Left cardiac atrium (tissue), 4 donors: ENCODE data around the gene MAPRE2. TPM values are rescaled to one million over a fixed set of nuclear protein-coding genes. Genes with fewer than 3 reads are reported as not detected.
"Not testable (repeated sequence)": the region's sequence is repeated elsewhere in the genome, so short reads cannot be mapped to it uniquely, and the experiment has no call there.

ENCODE experiments used
- ATAC-seq, 2 donors: fragments of 200-7000 bp; cut with Tn5 transposase; one replicate each; pipeline ENCODE4 v1.9.1; 2020; ENCODE audit warnings: mild to moderate bottlenecking in 2 of 2, moderate library complexity in 2 of 2
- DNase-seq: peaks from one replicate; pipeline ENCODE4 v3.0.0-alpha.2; 2020
- intact Hi-C, 2 donors: fragments of 100-400 bp; cut with DNase I; formaldehyde crosslinking; loops; one replicate each; pipeline versions ENCODE4 v1.14.1 to v1.15.1; 2022 to 2023
- total RNA-seq, 2 donors: library from RNA; stranded (reverse); fragmentation: NEBNext Ultra II Directional; extraction: Animal tissue kit (Norgen Biotek cat#: 25700); gene quantifications; one replicate each; pipeline ENCODE4 v1.2.1, GENCODE V29; 2021
- donor health status: DM: no; HTN: yes; CAD: no.
- donor health status: DM: no; HTN: yes; CAD: no; lungs with severe emphysema.
- donor health status: DM: yes; HTN: yes; CAD: no.
- donor health status: Dilated cardiomyopathy.

The MAPRE2 gene
- total RNA-seq, 2 donors from 2014 or later: 67.1 to 83.4 TPM

- no peak for ATAC-seq
- DNase-seq: no peak
Measured at GRCh38 chr18:35107216-35107615, 66.0 kb downstream of the MAPRE2 start.

DNA sequence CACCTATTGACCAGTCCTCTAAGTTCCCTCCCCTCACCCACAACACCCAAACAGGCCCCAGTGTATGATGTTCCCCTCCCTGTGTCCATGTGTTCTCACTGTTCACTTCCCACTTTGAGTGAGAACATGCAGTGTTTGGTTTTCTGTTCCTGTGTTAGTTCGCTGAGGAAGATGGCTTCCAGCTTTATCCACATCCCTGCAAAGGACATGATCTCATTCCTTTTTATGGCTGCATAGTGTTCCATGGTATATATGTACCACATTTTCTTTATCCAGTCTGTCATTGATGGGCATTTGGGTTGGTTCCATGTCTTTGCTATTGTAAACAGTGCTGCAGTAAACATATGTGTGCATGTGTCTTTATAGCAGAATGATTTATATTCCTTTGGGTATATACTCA is 66.9 kb downstream of the MAPRE2 start:
- intact Hi-C loops, DNase-seq, ATAC-seq: not testable (repeated sequence)

More at GRCh38 chr18:35107216-35107615, 66.0 kb downstream of the MAPRE2 start:
- intact Hi-C loops: no loop called here

DNA sequence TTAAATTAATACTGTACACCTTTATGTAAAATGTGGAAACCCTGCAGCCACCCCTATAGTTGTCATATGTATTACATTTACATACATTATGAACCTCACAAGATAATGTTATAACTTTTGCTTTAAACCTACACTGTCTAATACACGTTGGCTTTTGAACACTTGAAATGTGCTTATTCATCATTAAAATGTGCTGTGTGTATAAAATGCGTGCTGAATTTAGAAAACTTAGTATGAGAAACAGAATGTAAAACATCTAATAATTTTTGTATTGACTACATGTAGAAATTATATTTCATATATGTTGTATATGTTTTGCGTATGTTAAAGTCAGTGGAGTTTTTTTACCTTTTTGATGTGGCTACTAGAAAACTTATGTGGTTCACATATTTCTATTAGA is 68.8 kb downstream of the MAPRE2 start:
- DNase-seq: no peak
- ATAC-seq: no peak
- intact Hi-C loops: no loop called here

DNA sequence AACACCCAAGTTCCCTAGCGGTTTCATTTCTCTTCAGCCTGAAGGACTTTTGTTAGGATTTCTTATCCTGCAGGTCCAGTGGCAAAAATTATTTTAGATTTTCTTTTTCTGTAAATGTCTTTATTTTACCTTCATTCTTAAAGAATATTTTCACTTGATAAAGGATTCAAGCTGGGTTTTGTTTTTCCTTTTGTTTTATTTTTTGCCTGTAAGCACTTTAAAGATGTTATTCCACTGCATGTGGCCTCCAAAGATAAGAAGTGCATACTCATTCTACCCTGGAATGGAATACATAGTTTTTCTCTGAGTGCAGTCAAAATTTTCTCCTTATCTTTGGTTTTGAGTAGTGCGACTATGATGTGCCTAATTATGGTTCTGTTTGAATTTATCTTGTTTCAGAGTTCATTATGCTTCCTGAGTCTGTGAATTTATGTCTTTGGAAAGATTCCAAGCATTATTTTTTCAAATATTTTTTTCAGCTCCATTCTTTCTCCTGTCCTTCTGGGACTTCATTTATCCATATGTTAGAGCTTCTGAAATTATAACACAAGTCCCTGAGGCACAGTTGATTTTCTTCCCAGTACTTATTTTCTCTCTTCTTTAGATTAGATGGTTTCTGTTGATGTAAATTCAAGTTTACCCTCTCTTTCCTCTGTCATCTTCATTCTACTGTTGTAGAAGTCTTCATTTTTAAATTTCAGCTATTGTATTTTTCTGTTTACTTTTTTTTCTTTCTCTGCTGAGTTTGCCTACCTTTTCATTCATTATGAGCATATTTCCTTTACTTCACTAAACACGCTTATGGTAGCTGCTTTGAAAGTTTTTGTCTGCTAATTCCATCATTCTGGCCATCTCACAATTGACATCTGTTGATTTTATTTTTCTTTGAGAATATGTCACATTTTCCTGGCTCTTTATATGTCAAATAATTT is 69.6 kb downstream of the MAPRE2 start:
- ATAC-seq (peak in 1 of 2 donors; percentile 68), DNase-seq (no peak)
- intact Hi-C loops: no loop called here

DNA sequence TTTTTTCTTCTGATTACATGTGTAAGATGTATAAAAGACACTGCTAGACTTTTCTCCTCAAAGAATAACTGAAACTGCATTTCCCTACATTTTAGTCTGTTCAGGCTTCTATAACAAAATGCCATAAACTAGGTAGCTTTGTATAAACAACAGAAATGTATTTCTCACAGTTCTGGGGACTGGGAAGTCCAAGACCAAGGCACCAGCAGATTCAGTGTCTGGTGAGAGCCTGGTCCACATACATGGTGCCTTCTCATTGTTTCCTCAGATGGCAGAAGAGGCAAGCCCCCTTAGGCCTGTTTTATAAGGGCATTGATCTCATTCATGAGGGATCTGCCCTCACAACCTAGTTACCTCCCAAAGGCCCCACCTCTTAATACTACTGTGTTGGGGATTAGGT is 71.5 kb downstream of the MAPRE2 start:
- intact Hi-C loops: no loop called here
- DNase-seq: no peak
- ATAC-seq: no peak

DNA sequence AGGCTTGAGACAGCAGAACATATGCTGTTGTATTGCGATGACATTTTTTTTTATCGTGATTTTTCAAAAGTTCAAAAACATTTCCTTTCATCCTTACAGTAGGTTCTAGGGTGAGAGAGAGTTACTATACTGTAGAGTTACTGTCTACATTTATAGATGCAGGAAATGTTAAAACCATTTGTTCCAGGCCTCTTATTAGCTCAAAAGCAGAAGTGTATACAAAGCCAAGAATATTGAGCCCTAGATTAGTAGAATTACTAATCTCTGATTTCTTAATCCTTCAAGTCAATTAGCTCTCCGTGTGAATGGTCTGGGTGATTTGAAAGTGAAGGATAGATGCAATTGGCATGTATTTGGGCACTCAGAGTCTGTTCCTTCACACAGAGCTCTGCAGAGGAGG is 73.1 kb downstream of the MAPRE2 start:
- no peak for ATAC-seq
- intact Hi-C loops: no loop called here
- DNase-seq: no peak

DNA sequence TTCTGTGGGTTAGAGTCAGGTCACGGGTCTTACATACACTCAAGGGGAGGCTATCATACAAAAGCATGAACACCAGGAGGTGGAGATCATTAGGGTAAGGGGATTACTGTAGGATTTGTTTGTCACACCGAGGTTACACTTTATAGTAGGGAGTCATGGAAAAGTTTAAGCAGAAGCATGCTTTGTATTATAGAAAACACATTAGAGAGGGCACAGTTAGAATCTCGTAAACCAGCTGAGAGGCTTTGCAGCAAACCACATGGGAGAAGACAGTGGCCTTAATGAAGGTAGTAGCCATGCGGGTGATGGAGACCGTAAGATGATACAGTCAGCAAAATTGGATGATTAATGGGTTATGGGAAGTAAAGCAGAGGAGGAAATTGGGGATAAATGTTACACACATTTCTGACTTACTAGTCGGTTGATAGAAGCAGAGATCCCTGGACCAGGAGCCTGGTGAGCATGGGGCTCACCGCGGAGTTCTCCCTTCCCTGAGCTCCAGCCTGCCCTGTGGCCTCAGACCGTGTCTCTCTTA is 75.6 kb downstream of the MAPRE2 start:
- intact Hi-C loops: no loop called here

DNA sequence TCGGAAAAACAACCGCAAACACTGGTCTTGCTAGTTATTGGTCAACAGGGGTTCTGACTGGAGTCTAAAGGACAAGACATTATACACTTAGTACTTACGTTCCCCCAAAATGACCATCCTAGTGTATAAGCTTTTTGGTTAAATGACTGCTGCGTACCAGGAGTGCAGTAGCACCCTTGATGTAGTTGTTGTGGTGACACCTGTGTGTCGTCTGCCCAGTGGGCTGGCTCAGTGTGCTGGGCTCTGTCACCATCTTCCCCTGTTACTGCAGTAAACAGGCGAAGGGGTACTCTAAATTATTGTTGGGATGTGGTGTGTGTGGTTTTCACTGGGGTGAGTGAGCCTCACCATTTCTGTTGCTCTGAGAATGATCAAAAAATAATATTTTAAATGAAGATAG is 76.2 kb downstream of the MAPRE2 start:
- DNase-seq: no peak
- ATAC-seq: no peak
- intact Hi-C loops: no loop called here

More for the DNA sequence above, 75.6 kb downstream of the MAPRE2 start:
- no peak for ATAC-seq
- no peak for DNase-seq

- ATAC-seq: peak; percentile 83 to 91
- intact Hi-C loops: no loop called here
- DNase-seq: no peak
Measured at GRCh38 chr18:35117951-35118411, 76.8 kb downstream of the MAPRE2 start.

- intact Hi-C loops: no loop called here
- ATAC-seq: peak; percentile 7 to 10
- DNase-seq: no peak
Measured at GRCh38 chr18:35118641-35119040, 77.4 kb downstream of the MAPRE2 start.

DNA sequence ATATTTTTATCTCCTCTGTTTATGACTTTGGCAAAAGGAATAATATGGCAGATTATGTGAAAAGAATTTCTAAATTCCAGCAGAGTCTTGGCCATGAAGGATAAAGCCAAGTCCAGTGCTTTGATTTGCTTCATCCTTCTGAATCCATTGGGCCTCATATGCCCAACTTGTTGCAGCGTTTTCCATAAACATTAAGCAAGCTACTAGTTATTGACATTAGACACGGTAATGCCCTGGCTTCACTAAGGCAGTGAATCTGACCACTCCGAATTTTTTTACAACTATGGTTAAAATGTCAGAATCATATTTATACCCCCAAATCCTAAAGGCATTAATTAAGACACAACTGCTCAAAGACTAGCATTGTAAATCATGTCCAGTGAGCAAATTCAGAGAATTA is 79.8 kb downstream of the MAPRE2 start:
- DNase-seq (no peak), ATAC-seq (no peak)
- intact Hi-C loops: no loop called here

- intact Hi-C loops: no loop called here
- ATAC-seq (no peak), DNase-seq (no peak)
Measured at GRCh38 chr18:35121531-35121930, 80.3 kb downstream of the MAPRE2 start.

GRCh38 chr18:35122586-35123224 is 81.5 kb downstream of the MAPRE2 start:
- DNase-seq (no peak), ATAC-seq (peak; percentile 61 to 64)
- intact Hi-C loops: no loop called here

GRCh38 chr18:35123811-35124210 is 82.6 kb downstream of the MAPRE2 start:
- intact Hi-C loops: no loop called here
- ATAC-seq (no peak), DNase-seq (no peak)

GRCh38 chr18:35127201-35127600 is 86.0 kb downstream of the MAPRE2 start:
- ATAC-seq: no peak
- DNase-seq: no peak
- intact Hi-C loops: no loop called here

- DNase-seq: no peak
- intact Hi-C loops: no loop called here
- no peak for ATAC-seq
Measured at GRCh38 chr18:35128675-35129074, 87.5 kb downstream of the MAPRE2 start.

- ATAC-seq (no peak), DNase-seq (no peak)
- intact Hi-C loops: no loop called here
Measured at GRCh38 chr18:35130236-35130635, 89.0 kb downstream of the MAPRE2 start.

- DNase-seq (no peak), ATAC-seq (peak in 1 of 2 donors; percentile 30)
- intact Hi-C loops: no loop called here
Measured at GRCh38 chr18:35131387-35132020, 90.3 kb downstream of the MAPRE2 start.

GRCh38 chr18:35132021-35132902 is 91.0 kb downstream of the MAPRE2 start:
- ATAC-seq (peak in 1 of 2 donors; percentile 69), DNase-seq (no peak)
- intact Hi-C loops: no loop called here
